OCI-LY7 (cell line): ENCODE data around the gene CDK7. TPM values are rescaled to one million over a fixed set of nuclear protein-coding genes. Genes with fewer than 3 reads are reported as not detected.

Source experiments
- BruUV-seq: library from RNA; stranded (reverse); fragments of 400-500 nt; replicated peaks from 2 replicates; lab custom pipeline; 2021; lab: Mats Ljungman, UMichigan
- CTCF ChIA-PET: fragments of 300-600 bp; sonication (Branson Sonifier 250); formaldehyde crosslinking; loops from one replicate; lab custom pipeline; 2022; ENCODE audit warnings: antibody characterized with exemption; ENCODE audit not compliant: unreplicated experiment; lab: Charles Lee
- POLR2A ChIA-PET: fragments of 300-600 bp; sonication (Branson Sonifier 250); formaldehyde crosslinking; loops from one replicate; lab custom pipeline; 2022; ENCODE audit warnings: antibody characterized with exemption; lab: Charles Lee
- DNase-seq: peaks from one replicate; pipeline ENCODE4 v3.0.0-alpha.2; 2015; ENCODE audit warnings: low spot score
- H2AFZ ChIP-seq: fragments of 200-600 bp; sonication (generic), shearing (Covaris generic); 2 replicates; pipeline ENCODE4 v1.6.1; 2014; ENCODE audit warnings: mild to moderate bottlenecking, antibody characterized with exemption, low read length, moderate library complexity
- H3K27ac ChIP-seq: fragments of 200-600 bp; sonication (generic); 2 replicates; pipeline ENCODE4 v1.5.1; 2014; ENCODE audit warnings: mixed run types, low read depth, mild to moderate bottlenecking, moderate library complexity, low read length, inconsistent platforms; ENCODE audit not compliant: poor library complexity, severe bottlenecking
- H3K36me3 ChIP-seq: fragments of 200-600 bp; sonication (generic); 2 replicates; pipeline ENCODE4 v1.6.1; 2014; ENCODE audit warnings: mild to moderate bottlenecking, antibody characterized with exemption, low read length, moderate library complexity, mixed read lengths; ENCODE audit not compliant: insufficient read depth
- H3K4me1 ChIP-seq: fragments of 200-600 bp; sonication (generic); 2 replicates; pipeline ENCODE4 v1.5.1; 2014; ENCODE audit warnings: mild to moderate bottlenecking, low read length; ENCODE audit not compliant: insufficient read depth, poor library complexity, severe bottlenecking
- H3K4me2 ChIP-seq: fragments of 200-600 bp; sonication (generic); 2 replicates; pipeline ENCODE4 v1.6.1; 2014; ENCODE audit warnings: mild to moderate bottlenecking, low read length
- H3K4me3 ChIP-seq: fragments of 200-600 bp; sonication (generic); 2 replicates; pipeline ENCODE4 v1.5.1; 2014; ENCODE audit warnings: mild to moderate bottlenecking, low read depth, low read length; ENCODE audit not compliant: poor library complexity, severe bottlenecking
- H3K79me2 ChIP-seq: fragments of 200-600 bp; sonication (generic); 2 replicates; pipeline ENCODE4 v1.6.1; 2016; ENCODE audit warnings: low read depth, mild to moderate bottlenecking, low read length, moderate library complexity, mixed read lengths; ENCODE audit not compliant: insufficient read depth
- H3K9me2 ChIP-seq: fragments of 200-600 bp; sonication (generic); 2 replicates; pipeline ENCODE4 v1.6.1; 2016; ENCODE audit warnings: mild to moderate bottlenecking, low read length, mixed read lengths; ENCODE audit not compliant: insufficient read depth
- H3K9me3 ChIP-seq: fragments of 200-600 bp; sonication (generic); 2 replicates; pipeline ENCODE4 v1.6.1; 2014; ENCODE audit warnings: mild to moderate bottlenecking, mixed run types, low read length, mixed read lengths
- H4K20me1 ChIP-seq: fragments of 200-600 bp; sonication (generic); 2 replicates; pipeline ENCODE4 v1.6.1; 2014; ENCODE audit warnings: mild to moderate bottlenecking, antibody characterized with exemption, low read length, moderate library complexity, mixed read lengths; ENCODE audit not compliant: insufficient read depth
- CTCF ChIP-seq: fragments of 200-600 bp; sonication (generic); conservative IDR thresholded peaks from 2 replicates; pipeline ENCODE4 v1.5.1; 2014; ENCODE audit warnings: mild to moderate bottlenecking, antibody characterized with exemption, low read length, moderate library complexity, mixed read lengths
- EZH2phosphoT487 ChIP-seq: fragments of 200-600 bp; sonication (generic); IDR thresholded peaks from 2 replicates; pipeline ENCODE4 v1.6.1; 2018; ENCODE audit warnings: low read depth, borderline replicate concordance, mild to moderate bottlenecking, mixed run types, antibody characterized with exemption, low read length, moderate library complexity, mixed read lengths
- intact Hi-C: fragments of 100-400 bp; cut with micrococcal nuclease; formaldehyde crosslinking; loops from one replicate; pipeline ENCODE4 v1.10.0; 2022; ENCODE audit not compliant: unreplicated experiment
- total RNA-seq, 2 experiments: library from RNA; depleted of rRNA in 1 of 2; stranded (reverse); fragments of >200 nt in 1 of 2; shearing (Covaris generic) in 1 of 2; gene quantifications; 2 replicates each; pipeline ENCODE4 v1.2.3, GENCODE V29; 2014 to 2022

CDK7 gene
- total RNA-seq, 2 experiments from 2014 or later, result 18.4 to 33.1 TPM

GRCh38 chr5:69271376-69271775 lies 36.7 kb downstream of the CDK7 start:
- peaks cover 2% of the 10 kb centered on the region for H3K4me1 ChIP-seq
- DNase-seq, result no peak
- peaks cover 54% of the 10 kb centered on the region for H3K36me3 ChIP-seq
- no peak overlapping the region for H2AFZ ChIP-seq
- H3K4me3 ChIP-seq, result no peak overlapping the region
- ChIA-PET CTCF (no interaction called here), POLR2A (interaction anchor here (0.6 to 1.9 kb wide), 4 partner anchors 13 to 375 kb away, joined by 3 to 6 read pairs (median 5); no protein-coding TSS in a partner anchor)
- no peak overlapping the region for H3K27ac ChIP-seq
- TF ChIP-seq CTCF (no peak), EZH2phosphoT487 (no peak)
- intact Hi-C loops, result no loop called here
- no peaks in the 10 kb centered on the region for H3K9me2 ChIP-seq
- no peaks in the 10 kb centered on the region for H4K20me1 ChIP-seq
- no TSS peak for BruUV-seq
- H3K4me2 ChIP-seq, result no peak overlapping the region
- no peaks in the 10 kb centered on the region for H3K79me2 ChIP-seq
- H3K9me3 ChIP-seq, result no peaks in the 10 kb centered on the region

GRCh38 chr5:69275563-69275962 lies 40.9 kb downstream of the CDK7 start:
- DNase-seq, result no peak
- Histone ChIP-seq H3K36me3 (peaks cover 58% of the 10 kb centered on the region), H3K4me3 (no peak overlapping the region), H3K4me2 (no peak overlapping the region), H4K20me1 (no peaks in the 10 kb centered on the region), H3K79me2 (no peaks in the 10 kb centered on the region), H3K4me1 (no peaks in the 10 kb centered on the region), H3K9me3 (no peaks in the 10 kb centered on the region), H3K9me2 (no peaks in the 10 kb centered on the region), H3K27ac (no peak overlapping the region), H2AFZ (no peak overlapping the region)
- BruUV-seq, result no TSS peak
- ChIA-PET CTCF (no interaction called here), POLR2A (interaction anchor here (1.3 kb wide), 1 partner anchor 42 kb away, joined by 3 read pairs; no protein-coding TSS in a partner anchor)
- intact Hi-C loops, result no loop called here
- TF ChIP-seq CTCF (no peak), EZH2phosphoT487 (no peak)

GRCh38 chr5:69276422-69277174 lies 41.9 kb downstream of the CDK7 start:
- no peak overlapping the region for H3K4me2 ChIP-seq
- H3K79me2 ChIP-seq, result no peaks in the 10 kb centered on the region
- no peak for DNase-seq
- no peaks in the 10 kb centered on the region for H3K4me1 ChIP-seq
- no peak overlapping the region for H3K4me3 ChIP-seq
- H3K36me3 ChIP-seq, result peaks cover 51% of the 10 kb centered on the region
- no peaks in the 10 kb centered on the region for H3K9me2 ChIP-seq
- no peaks in the 10 kb centered on the region for H3K9me3 ChIP-seq
- TF ChIP-seq CTCF, result no peak
- TF ChIP-seq EZH2phosphoT487, result no peak
- BruUV-seq, result no TSS peak
- no peaks in the 10 kb centered on the region for H4K20me1 ChIP-seq
- no peak overlapping the region for H3K27ac ChIP-seq
- POLR2A ChIA-PET, result interaction anchor here (1.1 to 1.4 kb wide), 3 partner anchors 18 to 119 kb away, joined by 3 to 4 read pairs (median 3); no protein-coding TSS in a partner anchor
- CTCF ChIA-PET, result no interaction called here
- intact Hi-C loops, result no loop called here
- H2AFZ ChIP-seq, result no peak overlapping the region
